Measurements from ENCODE around the gene SRP54. TPM values are rescaled to one million over a fixed set of nuclear protein-coding genes. Genes with fewer than 3 reads are reported as not detected.
"Not testable (repeated sequence)": the region's sequence is repeated elsewhere in the genome, so short reads cannot be mapped to it uniquely, and the experiment has no call there.

SRP54 gene
- polyA plus RNA-seq, 5 donors, result 58.4 to 79.8 (median 73.0) TPM

DNA sequence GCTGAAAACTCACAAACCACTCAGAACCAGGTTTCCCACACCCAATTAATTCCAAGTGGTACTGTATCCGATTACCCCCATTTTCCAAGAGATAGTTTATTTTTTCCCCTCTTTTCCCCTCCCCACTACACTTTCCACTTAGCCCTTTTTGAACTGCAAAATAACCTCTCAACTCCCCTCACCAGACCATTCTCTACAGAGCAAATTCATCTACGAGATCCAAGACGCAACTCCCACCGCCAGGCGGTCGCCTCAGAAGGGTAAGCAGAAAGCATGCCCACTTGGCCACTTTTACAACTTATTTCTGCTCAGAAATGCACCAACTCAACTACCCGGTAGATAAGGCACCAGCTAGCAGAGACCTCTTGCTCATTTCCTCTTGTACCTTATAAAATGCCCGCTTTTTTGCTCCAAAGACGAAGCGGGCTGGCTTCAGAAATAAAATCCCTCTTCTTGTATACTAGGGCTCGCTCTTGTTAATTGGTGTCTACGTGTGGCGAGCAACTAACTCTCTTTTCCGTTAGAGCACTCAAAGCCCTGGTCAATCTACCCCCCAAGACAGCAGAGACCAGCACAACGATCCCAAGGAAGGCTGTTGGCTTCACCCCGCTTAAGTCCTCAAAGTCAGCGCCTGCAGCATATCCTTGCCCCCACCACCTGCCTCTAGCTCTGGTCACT lies 910 bp upstream of the SRP54 start:
- peak in 1 of 2 donors; percentile 32 for DNase-seq

DNA sequence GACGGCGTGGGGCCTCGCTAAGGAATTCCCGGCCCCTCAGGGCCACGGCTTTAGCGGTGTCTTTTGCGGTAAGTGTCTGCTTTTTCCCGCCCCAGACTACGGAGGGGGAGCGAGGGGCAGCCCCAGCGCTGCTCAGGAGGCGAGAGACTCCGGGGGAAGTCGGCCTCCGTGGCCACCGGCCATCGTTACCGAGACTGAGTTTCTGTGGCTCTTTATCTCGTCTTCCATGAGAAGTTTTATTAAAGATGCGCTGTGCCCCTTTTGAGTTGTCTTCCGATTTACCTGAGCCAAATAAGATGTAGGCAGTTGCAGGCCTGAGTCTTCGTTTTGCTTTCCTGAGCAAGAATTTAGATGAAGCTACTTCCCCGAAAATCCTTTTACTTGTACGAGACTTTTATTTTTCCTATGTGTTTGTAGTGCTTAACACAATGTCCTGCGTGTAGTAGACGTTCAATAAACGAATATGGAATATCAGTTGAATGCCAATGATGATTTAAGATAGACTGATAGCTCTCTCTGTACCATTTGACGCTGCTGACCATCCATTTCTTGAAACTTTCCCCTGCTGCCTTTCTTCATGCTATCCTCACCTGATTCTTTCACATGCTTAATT lies 462 bp downstream of the SRP54 start:
- DNase-seq, result peak in 1 of 2 donors; percentile 6

DNA sequence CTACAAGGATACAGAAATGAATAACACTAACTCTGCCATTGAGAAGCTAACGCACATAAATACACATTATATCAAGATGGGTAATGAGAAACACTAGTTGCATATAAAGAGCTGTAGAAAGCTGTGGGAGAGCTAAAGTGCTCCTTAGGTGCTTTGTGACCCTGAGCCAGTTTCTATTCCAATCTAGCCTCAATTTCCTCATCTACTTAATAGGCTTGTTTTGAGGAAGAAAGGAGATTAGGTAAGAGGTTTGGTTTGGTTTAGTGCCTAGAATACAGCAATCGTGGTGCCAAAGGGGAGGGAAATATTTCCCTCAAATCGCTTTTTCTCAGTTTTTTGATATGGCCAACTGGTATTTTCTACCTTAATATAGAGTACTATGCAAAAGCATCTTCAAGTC lies 994 bp downstream of the SRP54 start:
- no peak for DNase-seq

DNA sequence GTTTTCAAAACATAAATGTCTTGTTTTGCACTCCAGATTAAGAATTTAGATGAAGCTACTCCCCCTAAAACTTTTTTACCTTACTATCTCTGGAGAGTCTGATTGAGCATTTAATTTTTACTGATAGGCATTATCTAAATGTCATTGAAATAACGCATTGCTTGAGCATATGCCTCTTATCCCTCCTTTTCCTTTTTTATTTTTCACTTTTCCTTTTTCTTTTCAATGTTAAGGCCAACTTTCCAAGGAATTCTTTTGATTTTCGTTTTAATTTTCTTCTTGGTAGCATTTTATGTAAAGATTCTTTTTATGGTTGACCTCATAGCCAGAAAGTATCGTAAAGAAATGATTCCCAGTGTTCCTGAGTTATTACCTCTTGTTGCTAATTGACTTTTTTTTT lies 2.9 kb downstream of the SRP54 start:
- DNase-seq, result no peak

DNA sequence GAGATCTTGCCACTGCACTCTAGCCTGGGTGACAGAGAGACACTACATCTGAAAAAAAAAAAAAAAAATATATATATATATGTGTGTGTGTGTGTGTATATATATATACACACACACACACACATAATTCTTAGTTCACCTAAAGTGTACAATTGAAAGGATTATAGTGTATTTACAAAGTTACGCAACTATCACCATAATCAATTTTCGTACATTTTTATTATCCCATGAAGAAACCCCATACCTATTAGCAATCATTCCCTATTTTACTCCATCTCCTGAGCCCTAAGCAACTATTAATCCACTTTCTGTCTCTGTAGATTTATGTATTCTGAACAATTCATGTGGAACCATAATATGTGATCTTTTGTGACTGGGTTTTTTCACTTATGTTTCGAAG lies 4.4 kb downstream of the SRP54 start:
- DNase-seq, result no peak

DNA sequence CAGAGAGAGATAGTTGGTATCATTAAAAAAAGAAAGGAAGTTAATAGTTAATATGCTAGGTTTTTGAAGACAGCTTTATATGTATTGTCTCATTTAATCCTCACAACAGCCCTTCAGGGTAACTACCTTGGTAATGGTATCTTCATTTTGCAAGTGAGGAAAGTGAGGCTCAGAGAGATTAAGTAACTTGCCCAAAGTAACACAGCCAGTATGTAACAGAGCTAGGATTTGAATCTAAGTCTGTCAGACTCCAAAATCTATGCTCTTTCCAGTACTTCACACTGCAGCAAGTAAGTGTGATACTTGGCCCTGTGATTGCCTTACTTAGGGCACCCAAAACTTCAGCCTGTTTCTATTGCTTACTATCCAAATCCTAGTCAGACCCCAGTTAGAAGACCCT lies 7.0 kb downstream of the SRP54 start:
- DNase-seq, result no peak

DNA sequence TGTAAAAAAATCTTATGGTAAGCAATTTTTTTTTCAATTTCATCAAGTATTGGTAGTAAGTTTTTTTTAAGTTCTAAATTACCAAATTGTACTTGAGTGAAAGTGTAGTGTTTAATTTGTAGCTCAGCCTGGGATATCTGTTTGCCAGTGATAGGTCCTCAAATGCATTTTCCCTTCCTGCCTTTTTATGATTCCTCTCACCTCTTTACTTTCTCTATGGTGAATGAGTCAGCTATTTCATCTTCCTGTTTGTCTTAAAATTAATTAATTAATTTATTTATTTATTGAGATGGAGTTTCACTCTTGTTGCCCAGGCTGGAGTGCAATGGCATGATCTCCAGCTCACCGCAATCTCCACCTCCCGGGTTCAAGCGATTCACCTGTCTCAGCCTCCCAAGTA lies 10.6 kb downstream of the SRP54 start:
- DNase-seq, result no peak

DNA sequence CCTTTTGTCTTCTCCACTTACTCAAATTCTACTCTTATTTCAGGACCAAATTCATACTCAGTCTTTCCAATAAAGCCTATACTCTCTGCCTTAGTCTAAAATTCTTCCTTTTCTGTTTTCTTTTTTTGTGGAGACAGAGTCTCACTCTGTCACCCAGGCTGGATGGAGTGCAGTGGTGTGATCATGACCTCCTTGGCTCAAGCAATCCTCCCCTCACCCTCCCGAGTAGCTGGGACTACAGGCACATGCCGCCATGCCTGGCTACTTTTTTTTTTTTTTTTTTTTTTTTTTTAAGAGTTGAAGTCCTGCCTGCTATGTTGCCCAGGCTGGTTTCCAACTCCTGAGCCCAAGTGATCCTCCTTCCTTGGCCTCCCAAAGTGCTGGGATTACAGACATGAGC lies 11.9 kb downstream of the SRP54 start:
- DNase-seq, result no peak

DNA sequence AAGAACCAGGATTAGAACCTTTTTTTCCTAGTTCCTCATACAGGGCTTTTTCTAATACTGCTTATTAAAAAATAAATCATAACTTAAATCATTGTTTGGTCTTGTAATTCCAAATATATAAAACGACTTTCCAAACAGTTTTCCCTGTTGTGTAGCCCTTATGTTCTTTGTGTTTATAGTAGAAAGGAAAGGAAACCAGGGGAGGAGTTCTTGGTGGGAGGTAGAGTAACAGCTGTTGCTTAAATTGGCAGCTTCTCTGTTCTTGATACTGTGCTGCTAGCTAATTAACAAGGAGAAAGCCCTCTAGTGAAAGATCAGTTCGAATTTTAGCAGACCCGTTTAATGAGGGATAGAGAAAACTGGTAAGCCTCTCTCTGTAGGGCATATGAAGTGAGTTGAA lies 15.0 kb downstream of the SRP54 start:
- no peak for DNase-seq

DNA sequence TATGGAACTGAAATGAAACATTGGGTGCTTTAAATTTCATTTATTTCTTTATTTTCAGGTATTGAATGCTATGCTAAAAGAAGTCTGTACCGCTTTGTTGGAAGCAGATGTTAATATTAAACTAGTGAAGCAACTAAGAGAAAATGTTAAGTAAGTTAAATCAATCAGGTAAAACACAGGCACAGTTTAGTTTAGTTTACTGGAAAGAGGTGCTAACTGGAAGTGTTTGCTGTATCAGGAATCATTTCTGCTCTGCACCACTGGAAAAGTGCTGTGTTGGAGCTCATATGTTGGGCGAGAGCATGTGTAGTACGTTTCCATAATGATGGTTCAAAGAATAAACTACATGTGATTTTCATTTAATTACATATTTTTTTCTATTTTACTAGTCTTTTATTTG lies 16.7 kb downstream of the SRP54 start:
- no peak for DNase-seq

DNA sequence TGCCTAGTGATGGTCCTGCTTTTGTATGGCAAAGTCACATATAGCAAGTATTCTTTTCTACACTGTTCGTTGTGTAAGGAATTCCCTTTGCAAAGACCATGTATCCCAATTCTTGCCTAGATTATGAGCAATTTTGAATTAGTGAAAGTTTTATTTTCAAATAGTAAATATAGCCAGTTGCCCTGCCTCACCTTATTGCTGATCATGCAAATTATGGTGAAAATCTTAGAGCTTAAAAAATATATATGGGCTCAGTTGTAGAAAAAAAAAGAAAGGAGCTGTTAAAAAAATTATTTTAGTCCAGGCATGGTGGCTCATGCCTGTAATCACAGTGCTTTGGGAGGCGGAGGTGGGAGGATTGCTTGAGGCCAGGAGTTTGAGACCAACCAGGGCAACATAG lies 18.8 kb downstream of the SRP54 start:
- no peak for DNase-seq

DNA sequence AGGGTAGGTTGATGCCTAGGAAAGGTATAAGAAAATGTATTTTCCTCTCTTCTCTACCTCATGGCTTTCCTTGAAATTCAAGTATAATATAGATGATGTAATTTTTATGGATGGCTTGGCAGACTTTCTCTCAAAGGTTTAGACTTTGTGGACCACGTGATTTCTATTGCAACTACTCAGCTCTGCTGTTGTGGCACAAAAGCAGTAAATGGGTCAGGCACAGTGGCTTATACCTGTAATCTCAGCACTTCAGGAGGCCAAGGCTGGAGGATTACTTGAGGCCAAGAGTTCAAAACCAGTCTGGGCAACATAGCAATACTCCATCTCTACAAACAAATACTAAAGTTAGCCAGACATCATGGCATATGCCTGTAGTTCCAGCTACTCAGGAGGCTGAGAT lies 22.0 kb downstream of the SRP54 start:
- DNase-seq, result no peak

DNA sequence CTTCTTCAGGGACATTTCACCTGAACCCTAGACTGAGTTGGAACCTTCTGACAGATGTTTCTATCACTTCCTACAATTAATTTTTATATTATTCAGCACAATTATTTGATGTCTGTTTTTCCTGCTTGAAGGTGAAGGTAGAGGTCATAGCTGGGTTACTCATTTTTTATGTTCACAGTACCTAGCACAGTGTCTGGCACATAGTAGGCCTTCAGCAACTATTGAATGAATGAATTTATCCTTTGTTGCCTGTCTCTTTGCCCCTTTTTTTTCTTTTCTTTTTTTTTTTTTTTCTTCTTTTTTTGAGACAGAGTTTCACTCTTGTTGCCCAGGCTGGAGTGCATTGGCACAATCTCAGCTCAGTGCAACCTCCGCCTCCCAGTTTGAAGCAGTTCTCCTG lies 33.8 kb downstream of the SRP54 start:
- no peak for DNase-seq

DNA sequence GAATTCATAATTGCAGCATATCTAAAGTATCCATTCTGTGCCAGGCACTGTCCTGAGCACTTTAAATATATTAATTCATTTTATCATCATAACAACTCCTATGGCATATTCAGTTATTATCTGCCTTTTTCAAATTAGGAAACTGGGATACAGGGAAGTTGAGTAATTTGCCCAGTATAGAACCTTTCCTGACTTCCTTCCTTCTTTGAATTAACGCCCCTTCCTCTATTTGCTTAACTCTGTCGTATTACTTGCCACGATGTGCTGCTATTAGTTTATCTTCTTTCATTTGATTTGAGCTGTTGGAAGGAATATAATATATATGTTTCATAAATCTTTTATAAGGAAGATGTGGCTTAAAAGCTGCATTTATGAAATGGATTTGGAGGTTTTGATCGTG lies 37.9 kb downstream of the SRP54 start:
- DNase-seq, result no peak

DNA sequence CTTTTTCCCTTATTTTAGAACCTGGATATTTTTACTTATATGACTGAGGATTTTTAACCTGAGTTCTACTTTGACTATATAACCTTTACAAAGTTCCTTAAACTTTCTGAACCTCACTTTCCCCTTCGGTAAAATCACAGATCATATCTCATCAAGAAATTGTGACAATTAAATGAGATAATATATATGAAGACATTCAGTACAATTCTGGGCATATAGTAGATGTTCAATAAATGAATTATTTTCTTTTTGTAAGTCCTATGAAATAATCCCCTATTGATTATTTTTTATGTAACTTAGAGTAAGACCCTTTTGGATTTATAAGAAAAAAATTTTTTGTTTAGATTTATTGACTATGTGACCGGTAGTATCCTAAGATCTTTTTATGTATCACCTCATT lies 45.6 kb downstream of the SRP54 start:
- no peak for DNase-seq

DNA sequence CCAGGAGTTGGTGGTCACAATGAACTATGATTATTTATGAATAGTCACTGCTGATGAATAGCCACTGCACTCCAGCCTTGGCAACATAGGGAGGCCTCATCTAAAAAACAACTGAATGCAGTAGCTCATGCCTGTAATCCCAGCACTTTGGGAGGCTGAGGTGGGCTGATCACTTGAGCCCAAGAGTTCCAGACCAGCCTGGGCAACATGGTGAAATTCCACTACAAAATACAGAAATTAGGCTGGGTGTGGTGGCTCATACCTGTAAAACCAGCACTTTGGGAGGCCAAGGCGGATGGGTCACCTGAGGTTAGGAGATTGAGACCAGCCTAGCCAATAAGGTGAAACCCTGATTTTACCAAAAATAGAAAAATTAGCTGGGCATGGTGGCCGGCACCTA lies 49.8 kb downstream of the SRP54 start:
- DNase-seq, result no peak

DNA sequence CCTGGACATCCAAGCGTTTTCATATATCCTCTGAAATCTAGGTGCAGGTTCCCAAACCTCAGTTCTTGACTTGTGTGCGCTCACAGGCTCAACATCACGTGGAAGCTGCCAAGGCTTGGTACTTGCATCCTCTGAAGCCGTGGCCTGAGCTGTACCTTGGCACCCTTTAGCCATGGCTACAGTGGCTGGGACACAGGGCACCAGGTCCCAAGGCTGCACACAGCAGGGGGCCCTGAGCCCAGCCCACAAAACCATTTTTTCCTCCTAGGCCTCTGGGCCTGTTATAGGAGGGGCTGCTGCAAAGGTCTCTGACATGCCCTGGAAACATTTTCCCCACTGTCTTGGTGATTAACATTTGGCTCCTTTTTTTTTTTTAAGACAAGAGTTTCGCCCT lies 51.6 kb downstream of the SRP54 start:
- no peak for DNase-seq

DNA sequence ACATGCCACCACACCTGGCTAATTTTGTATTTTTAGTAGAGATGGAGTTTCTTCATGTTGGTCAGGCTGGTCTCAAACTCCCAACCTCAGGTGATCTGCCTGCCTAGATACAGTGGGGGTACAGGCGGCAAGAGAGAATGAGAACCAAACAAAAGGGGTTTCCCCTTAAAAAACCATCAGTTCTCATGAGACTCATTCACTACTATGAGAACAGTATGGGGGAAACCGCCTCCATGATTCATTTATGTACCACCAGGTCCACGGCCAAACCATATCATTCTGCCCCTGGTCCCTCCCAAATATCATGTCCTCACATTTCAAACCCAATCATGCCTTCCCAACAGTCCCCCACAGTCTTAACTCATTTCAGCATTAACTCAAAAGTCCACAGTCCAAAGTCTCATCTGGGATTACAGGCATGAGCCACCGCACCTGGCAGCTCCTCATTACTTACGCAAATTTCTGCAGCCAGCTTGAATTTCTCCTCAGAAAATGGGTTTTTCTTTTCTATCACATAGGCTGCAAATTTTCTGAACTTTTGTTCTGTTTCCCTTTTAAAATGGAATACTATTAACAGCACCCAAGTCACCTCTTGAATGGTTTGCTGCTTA lies 52.3 kb downstream of the SRP54 start:
- not testable (repeated sequence) for DNase-seq

DNA sequence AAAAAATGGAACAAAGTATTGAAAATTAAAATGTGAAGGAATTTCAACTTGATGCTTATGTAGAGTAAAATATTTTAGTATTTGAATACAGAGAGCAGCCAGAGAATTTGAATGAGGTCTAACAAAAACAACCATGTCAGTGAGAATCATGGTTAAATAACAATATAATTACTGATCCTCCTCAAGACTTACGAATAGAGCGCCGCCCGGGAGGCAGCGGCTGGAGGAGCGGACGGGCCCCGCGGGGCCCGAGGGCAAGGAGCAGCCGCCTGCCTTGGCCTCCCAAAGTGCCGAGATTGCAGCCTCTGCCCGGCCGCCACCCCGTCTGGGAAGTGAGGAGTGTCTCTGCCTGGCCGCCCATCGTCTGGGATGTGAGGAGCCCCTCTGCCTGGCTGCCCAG lies 55.5 kb downstream of the SRP54 start:
- DNase-seq, result not testable (repeated sequence)

DNA sequence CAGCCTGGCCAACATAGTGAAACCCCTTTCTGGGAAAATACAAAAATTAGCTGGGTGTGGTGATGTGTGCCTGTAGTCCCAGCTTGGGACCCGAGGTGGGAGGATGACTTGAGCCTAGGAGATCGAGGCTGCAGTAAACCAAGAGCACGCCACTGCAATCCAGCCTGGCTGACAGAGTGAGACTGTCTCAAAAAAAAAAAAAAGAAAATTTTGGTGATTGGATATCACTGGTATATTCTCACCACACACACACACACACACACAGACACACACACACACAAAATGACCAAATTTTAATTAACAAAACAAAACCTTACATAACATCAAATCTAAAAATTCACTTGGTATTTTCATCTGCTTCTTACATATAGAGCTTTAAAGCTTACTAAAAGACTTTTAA lies 59.8 kb downstream of the SRP54 start:
- DNase-seq, result no peak

DNA sequence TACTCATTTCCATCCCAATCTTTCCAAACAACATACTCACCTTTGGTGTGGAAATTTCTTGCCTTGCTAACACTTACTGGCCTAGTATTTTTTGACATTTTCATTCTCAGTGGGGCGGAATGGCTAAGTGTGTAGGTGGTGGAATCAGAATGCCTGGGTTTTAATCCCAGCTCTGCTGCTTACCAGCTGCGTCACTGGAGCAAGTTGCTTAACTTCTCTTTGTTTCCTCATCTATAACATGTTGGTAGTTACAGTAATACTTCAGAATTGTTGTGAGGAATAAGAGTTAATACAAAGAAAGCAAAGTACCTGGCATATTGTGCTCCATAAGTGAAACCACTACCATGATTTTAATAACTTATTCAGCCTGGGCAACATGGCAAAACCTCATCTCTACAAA lies 60.3 kb downstream of the SRP54 start:
- no peak for DNase-seq

DNA sequence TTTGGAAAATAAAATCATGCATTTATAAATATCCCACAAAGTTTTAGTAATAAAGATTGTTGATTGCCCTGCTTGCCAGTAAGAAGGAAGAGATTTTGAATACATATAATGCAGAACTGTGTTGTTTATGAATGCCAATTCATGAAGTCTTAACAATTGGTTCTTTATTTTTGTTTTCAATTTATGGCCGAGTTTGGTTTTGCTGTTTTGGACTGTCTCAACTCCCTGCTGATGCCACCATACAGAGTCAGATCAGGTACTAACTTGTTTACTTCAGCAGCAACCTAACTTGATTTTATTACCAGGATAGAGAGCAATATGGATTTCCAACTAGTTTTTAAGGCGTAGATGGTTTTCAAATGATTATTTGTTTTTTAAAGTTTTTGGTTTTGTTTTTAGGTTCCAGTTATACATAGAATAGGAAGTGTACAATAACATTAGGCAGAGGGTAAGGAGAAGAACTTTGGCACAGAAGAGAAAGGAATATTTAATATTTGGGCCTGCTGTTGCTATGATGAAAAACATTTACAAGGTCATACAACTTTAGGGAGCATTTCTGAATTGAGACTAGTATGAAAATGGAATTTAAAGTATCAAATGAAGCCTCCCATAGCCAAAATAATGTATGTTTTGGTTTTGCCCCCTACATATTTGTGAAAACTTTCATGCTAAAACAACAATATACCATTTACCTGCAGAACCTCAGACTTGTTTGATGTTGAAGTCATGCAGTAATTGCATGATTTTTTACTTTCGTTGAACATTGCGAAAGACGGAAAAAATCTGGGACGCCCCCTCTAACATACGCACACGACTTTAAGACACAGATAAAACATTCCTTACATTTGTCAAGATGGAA lies 62.4 kb downstream of the SRP54 start:
- peak in 1 of 2 donors; percentile 8 for DNase-seq

DNA sequence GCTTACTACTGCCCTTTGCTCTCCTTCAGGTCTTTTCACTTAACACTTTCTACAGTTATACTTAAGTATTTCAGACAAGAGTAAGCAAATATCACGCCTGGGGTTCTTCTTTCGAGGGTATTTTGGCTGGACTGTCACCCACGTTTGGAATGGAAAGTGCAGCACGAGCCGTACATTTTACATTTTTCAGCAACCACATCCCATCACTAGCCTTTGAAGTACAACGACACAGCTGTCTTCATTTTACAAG lies 62.9 kb downstream of the SRP54 start:
- no peak for DNase-seq

Measured in right lung (tissue), 5 donors.